HG03196 (cell line): ENCODE results near the gene GABRA5.

Experiments used
- ATAC-seq: cut with Tn5 transposase; IDR thresholded peaks from one replicate; pipeline ENCODE4 v1.9.1; 2021; ENCODE audit not compliant: unreplicated experiment

GABRA5 gene

DNA sequence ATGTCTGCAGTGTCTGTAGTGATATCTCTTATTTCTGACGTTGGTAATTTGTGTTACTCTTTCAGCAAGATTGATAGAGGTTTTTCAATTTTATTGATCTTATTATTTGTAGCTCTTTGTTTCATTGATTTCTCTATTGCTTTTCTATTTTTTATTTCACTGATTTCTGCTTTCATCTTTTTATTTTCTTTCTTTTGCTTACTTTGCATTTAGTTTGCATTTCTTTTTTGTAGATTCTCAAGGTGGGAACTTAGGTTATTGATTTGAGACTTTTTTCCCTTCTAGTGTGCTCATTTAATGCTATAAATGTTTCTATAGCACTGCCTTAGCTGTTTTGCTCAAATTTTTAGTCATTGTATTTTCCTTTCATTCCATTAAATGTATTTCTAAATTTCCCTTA, 54.6 kb downstream of the GABRA5 start:
- no peak for ATAC-seq

DNA sequence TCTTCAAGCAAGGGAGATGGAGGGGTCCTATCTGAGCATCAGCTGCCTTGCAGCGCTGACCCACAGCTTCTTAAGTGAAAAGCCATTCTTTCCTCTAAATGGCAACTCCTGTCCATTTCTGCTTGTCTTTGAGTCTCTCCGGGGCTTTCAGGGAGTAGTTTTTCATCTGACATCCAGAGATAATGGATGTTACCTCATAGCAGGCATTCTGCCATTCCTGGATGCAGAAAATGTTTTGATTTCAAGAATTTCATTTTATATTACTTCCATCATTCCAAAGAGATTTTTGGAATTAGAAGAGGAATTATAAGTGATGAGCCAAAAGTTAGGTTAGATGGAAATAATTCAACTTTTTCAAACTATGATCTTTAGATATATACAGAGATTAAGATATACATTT, 59.2 kb downstream of the GABRA5 start:
- ATAC-seq: no peak

- ATAC-seq: no peak
Measured at GRCh38 chr15:26928051-26928450, 61.2 kb downstream of the GABRA5 start.

- no peak for ATAC-seq
Measured at GRCh38 chr15:26929588-26929987, 62.7 kb downstream of the GABRA5 start.

DNA sequence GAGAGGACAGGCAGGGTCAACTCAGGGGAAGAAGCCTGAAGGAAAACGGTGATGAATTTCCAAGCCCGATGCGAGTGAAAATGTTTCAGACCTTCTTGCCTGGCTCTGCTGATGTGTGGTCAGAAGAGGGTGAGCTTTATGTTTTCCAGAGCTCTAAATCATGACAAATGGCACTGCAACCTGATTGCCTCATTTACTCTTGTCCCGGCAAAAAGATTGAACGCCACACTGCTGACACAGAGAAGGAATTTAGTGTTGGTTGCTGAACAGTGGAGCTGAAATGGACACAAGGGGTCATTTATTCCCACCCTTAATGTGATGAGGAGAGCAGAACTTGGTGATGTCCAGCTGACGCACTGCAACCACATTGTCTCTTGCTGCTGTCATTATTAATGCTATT, 68.0 kb downstream of the GABRA5 start:
- ATAC-seq: no peak

DNA sequence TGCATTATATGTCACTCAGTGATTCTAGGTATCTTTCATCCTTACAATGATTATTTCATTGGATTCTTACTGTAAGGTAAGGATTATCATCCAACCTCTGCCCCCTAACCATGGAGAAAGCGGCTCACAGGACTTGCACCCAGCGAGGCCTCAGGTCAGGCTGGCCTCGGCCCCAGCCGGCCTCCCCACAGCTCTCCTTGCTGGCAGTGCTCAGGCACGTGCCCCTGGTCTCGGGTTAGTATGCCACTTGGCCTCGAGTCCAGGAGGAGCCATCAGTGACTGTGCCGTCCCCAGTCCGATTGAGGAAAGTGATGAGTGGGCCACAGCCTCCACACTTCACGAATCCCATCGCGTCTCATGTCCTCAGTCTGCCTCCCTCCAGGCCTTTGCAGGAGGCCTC, 68.5 kb downstream of the GABRA5 start:
- no peak for ATAC-seq

DNA sequence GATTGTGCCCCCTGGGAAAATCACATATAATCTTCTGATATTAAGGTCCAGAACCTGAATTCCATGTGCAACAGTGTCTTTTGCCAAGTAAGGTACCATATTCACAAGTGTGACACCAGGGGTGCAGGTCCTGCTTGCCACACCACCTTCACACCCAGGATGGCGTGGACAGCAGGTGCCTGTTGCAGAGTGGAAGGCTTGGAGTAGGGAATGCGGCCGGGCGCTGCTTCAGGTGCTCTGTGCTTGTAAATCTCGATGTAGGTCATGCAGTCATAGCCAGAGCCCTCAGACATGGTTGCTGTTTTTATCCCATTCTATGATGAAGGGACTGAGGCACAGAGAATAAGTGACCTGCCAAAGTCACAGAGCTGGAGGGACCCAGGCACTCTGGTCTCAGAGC, 69.6 kb downstream of the GABRA5 start:
- no peak for ATAC-seq

GRCh38 chr15:26937134-26937533, 70.3 kb downstream of the GABRA5 start:
- ATAC-seq: no peak

- no peak for ATAC-seq
Measured at GRCh38 chr15:26939398-26939797, 72.5 kb downstream of the GABRA5 start.

GRCh38 chr15:26941489-26941888, 74.6 kb downstream of the GABRA5 start:
- ATAC-seq: no peak

- ATAC-seq: no peak
Measured at GRCh38 chr15:26943866-26944265, 77.0 kb downstream of the GABRA5 start.

DNA sequence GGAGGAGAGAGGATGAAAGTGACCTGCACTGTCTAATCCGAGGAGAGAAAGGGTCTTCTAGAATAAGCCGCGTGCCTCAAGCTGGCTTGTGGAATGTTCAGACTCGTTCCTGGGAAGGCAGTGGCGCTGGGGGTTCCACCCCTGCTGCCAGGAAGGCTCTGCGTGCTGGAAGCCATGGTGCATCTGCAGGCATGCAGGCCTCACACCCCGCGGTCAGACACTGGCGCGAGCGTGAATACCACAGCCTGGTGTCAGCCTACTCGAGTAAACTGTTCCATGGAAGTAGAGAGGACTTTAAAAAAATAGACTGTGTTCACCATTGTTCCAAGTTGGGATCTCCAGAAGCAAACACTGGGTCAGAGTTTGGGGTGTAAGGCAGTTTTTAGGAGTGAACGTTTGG, 78.2 kb downstream of the GABRA5 start:
- no peak for ATAC-seq

DNA sequence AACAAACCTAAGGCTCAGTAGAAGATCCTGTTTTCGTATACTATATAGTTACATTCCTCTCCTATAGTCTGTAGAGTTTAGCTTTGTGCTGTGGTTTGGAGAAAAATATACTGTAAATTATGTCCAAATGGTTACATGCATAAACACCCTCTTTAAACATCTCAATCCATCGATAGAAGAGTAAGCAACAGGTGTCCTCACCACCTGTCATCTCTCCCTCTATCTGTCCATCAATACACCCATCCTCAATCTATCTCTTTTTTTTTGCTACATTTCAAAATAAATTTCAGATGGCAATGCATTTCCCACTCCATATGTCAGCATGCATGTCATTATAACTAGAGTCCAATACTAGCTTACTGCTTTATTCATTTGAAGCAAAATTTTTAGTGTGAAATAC, 83.1 kb downstream of the GABRA5 start:
- no peak for ATAC-seq

DNA sequence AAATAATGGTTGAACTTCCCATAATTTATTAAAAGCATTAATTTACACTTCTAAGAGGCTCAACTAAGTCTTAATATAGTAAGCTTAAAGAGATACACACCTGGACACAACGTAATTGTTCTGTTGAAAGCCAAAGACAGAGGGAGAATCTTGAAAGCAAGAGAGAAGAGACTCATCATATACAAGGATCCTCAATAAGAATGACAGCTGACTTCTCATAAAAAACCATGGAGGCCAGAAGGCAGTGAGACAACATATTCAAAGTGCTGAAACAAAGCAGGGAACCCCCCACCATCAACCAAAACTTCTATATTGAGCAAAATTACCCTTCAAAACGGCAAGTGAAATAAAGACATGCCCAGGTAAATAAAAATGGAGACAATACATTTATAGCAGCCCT, 87.5 kb downstream of the GABRA5 start:
- no peak for ATAC-seq

DNA sequence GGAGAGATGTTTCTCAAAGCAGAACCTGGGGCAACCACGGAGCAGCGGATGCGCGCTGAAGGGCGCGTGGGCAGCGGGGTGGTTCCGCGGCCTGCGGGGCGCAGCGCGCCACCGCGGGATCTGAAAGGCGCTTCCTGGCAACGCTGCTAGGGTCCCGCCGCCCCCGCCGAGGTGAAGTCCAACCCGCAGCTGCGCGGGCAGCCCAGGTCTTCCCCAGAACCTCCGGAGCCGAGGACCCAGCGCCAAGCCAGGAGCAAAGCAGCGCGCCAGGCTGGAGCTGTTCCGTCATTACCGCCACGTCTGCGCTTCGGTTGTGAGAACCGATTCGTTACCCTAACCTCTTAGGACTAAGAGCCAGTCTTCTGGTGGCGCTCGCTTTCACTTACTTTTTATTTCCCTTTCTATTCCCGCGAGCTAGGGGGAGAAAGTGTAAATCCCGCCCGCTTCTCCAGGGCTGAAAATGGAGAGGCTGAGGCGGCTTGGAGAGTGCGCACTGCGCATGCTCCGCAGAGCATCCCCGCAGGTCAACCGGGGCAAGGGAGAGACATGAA, 100.9 kb downstream of the GABRA5 start:
- ATAC-seq: no peak

GRCh38 chr15:26968806-26969205, 101.9 kb downstream of the GABRA5 start:
- ATAC-seq: no peak

DNA sequence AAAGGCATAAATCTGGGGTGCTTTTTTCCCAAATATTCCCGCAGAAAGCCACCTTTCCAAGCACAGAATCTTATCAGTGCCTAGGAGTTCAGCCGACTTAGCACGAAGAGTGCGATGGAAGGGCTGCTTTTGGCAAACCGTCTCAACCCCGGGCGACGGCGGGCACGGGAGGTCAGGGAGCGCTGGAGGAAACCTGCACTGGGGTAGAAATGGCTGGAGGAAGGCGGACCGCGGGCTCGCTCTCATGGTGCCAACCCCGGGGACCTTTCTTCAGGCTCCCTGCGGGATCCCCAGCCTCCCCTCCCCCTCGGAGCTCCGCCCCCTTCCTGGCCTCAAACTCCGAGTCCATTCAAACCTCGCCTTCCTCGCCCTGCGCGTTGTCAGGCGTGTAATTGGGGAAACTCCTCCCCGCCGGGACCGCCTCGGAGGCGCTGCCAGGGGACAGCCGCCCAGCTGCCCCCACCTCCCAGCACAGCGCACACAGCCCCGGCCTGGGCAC, 103.9 kb downstream of the GABRA5 start, which contains the start of gene GABRG3:
GABRG3 (plus strand) TSS at position 470 of the 499 bp plus-strand sequence.
- no peak for ATAC-seq

DNA sequence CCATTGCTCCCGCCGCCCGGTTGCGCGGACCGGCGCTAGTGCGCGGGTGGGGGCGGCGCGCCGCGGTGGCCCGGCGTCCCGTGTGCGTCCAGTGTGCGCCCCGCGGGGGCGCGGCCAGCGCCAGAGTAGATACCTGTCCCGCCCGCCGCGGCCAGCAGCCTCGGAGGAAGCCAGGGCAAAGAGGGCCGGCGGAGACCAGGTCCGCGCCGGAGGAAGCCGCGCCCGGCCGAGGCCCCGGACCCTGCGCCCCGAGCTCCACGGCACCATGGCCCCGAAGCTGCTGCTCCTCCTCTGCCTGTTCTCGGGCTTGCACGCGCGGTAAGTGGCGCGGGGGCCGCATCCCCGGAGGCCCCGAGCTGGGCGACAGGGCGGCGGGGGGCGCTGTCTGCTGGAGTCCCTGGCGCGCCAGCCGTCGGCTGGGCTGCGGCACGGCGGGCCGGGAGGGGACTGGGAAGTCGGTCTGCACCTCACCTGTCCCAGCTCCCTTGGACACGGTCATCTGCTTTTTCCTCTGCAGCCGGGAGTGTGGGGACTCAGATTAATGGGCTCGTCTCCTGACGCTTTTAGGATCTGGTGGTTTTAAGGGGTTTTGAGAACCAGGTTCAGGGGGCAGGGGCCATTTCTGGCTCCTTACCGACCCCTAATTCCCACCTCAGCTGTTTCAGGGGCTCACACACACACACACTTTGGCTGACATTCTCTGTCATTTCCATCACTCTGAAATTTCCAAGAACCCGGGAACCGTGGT, 104.6 kb downstream of the GABRA5 start:
- no peak for ATAC-seq

DNA sequence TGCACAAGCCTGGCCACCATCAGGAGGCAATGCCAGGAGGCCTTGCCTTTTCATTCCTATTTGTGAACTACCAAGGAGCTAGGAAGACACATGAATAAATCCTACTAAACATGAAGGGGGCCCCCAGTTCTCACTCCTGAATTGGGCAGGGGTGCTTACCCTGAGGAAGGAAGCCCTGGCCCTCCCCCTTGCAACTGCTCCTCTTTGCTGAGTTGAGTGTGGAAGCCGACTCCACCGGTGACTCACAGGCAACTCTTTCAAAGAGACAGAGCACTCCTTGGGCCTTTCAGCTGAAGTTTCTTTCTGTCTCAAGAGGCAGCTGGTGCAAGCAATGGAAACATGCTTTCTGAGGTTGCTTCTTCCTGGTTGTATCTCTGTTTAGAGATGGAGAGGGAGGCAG, 105.8 kb downstream of the GABRA5 start:
- no peak for ATAC-seq

GRCh38 chr15:26974120-26974780, 107.4 kb downstream of the GABRA5 start:
- ATAC-seq: no peak

- ATAC-seq: no peak
Measured at GRCh38 chr15:26981492-26981891, 114.6 kb downstream of the GABRA5 start.

DNA sequence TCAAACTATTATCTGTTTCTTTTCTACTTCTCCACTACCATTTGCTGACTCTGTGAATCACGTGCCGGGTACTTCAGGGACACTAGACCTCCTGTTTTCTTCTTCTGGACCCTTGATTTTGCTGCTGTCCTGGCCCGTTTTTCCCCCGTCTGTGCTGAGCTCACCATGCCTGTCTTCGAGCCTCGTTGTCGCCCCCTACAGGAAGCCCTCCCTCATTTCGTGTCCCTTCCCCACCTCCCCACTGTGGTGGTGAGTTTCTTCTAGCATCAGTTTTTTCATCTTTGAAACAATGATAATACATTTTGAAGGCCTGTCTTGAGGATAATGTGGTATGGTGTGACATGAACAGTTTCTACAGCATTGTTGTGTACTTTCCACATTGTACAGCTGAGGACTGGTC, 117.0 kb downstream of the GABRA5 start:
- ATAC-seq: no peak
